ENCODE results near the gene SHANK2. TPM values are rescaled to one million over a fixed set of nuclear protein-coding genes. Genes with fewer than 3 reads are reported as not detected.

Gene SHANK2
- polyA plus RNA-seq (ENCODE audit: insufficient read length in 3 of 3) = 10 to 100 TPM; 25.9 to 28.8 (median 28.4) TPM

DNA sequence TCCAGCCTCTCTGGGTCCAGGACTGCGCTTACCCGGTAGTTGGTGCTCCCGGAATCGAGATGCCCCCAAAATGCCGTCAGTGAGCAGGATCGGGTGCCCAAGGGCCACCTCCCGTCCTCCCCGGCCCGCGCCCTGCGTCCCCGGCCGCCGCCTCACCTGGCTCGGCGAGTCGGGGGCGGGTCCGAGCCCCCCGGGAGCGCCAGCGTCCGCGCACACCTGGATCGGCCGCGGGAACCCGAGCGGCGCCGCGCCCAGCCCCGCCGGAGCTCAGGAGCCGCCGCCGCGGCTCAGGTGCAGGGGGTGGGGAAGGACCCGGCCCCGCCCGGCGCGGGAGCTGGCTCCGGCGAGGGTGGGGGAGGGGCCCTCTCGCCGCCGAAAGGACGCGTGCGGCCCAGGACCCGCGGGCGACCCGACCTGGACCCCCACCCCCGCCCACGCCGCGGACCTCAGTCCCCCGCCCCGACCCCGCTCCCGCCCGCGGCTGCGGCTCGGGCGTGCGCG lies at the start of gene SHANK2:
Gene SHANK2, minus strand, starts transcription at position 309 of the 501 bp plus-strand sequence. CDS start 105,251 bp downstream, outside the sequence.
- no peak for DNase-seq (ENCODE audit: low read depth in 3 of 3, low spot score in 2 of 3)

DNA sequence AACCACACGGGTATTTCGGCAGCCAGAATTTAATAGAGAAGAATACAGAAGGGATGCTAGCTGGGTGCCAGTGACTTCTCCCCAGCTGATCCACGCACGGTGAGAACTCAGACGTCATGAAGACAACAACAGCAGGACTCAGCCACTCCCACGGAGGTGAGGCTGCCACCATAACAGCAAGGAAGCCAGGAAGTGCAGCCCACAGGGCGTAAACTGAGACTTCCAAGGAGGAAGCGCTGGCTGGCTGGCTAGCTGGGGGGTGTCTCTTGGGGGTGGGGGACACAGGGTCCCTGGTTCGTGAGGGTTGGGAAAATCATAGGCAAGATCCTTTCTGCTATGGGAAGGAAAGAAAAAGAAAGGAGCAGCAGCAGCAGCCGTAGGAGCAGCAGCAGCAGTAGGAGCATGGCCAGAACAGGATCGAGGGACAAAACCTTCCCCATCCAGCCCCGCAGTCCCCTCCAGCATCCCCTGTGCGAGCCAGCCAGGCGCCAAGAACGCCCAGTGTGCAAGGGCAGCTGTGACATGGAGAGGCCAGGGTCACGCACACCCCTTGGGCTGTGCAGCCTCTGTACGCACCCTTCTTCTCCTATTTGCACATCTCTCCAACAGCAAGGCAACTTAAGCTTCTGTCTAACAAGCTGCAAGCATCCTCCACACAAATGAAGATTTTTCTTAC lies 49.6 kb upstream of the SHANK2 start:
- no peak for DNase-seq (ENCODE audit: low read depth in 3 of 3, low spot score in 2 of 3)

DNA sequence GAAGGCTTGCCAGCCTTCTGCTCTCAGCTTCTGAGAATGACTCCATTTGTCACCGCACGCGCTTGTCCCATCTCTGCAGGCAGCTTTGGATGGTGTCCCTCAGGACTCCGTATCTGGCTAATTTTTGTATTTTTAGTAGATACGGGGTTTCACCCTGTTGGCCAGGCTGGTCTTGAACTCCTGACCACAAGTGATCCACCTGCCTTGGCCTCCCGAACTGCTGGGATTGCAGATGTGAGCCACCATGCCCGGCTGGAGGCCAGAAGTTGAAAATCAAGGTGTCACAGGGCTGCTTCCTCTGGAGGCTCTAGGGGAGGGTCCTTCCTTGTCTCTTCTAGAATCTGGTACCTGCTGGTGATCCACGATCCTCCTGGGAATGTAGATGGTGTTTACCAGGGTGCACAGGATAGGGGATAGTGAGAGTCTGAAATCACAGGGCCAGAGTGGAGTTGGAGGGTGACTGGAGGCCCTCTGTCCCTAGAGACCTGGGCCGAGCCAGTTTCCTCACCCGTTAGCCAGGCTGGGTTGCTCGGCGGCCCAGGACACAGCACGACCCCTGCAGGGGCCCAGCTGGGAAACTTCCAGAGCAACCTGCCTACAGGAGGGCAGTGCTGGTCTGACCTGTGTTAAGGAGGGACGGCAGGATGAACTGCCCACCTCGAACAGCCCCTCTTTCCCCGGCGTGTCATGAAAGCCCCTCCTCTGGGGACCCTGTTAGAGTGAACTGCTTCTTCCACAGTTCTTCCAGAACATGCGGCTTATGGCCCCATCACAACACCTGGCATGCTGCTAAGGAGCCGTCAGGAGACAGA lies 48.9 kb upstream of the SHANK2 start:
- no peak for DNase-seq (ENCODE audit: low read depth in 3 of 3, low spot score in 2 of 3)

DNA sequence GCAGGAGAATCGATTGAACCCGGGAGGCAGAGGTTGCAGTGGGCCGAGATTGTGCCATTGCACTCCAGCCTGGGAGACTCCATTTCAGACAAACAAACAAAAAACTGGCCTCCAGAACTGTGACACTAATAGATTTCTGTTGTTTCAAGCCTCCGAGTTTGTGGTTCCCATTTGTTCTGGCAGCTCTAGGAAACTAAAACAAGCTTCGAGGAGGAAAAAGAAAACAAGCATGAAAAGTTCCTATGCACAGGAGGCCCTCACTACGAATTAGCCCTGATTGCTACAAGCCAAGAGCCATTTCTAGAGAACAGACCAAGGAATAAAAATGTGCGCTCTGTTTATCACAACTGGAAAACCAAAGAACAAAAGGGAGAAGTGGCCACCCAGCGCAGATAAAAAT lies 47.8 kb upstream of the SHANK2 start:
- DNase-seq (ENCODE audit: low read depth in 3 of 3, low spot score in 2 of 3) = no peak

DNA sequence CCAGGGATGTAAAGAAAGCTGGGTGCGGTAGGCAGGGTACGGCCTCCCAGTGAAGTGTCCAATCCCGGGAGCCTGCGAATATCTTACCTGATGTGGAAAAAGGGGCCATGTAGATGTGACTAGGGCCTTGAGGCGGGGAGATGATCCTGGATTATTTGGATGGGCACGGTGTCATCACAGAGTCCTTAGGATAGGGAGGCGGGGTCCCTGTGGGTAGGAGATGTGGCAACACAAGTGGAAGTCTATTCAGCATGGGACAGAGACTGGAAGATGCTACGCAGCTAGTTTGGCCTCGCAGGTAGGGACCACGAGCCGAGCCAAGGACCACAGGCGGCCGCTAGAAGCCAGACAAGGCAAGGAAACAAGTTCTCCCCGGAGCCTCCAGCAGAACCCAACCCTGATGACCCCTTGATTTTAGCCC lies 46.4 kb upstream of the SHANK2 start:
- DNase-seq (ENCODE audit: low read depth in 3 of 3, low spot score in 2 of 3) = no peak

DNA sequence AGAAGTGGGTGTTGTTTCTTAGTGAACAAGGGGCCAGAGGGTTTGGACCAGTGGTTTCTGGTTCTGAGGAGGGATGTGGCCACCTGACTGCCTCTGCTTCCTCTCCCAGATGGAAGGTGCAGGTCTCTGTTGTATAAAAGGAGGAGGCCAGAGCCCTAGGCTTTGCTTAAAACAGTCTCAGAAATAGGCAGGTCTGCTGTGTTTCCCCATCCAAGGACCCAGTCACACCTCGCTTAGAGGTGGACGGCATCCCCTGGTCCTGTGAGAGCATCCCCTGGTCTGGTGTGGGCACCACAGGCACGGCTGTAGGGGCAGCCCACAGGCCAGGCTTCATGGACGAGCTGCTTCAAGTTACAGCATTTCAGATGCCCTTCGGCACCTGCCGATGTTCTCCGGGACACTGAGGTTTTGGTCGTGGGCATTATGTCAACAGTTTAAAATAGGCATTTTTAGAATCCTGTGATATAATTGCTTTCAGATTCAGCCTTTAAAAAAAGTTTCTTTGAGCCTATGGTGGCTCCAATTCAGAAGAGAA lies 45.7 kb upstream of the SHANK2 start:
- DNase-seq (ENCODE audit: low read depth in 3 of 3, low spot score in 2 of 3) = no peak

DNA sequence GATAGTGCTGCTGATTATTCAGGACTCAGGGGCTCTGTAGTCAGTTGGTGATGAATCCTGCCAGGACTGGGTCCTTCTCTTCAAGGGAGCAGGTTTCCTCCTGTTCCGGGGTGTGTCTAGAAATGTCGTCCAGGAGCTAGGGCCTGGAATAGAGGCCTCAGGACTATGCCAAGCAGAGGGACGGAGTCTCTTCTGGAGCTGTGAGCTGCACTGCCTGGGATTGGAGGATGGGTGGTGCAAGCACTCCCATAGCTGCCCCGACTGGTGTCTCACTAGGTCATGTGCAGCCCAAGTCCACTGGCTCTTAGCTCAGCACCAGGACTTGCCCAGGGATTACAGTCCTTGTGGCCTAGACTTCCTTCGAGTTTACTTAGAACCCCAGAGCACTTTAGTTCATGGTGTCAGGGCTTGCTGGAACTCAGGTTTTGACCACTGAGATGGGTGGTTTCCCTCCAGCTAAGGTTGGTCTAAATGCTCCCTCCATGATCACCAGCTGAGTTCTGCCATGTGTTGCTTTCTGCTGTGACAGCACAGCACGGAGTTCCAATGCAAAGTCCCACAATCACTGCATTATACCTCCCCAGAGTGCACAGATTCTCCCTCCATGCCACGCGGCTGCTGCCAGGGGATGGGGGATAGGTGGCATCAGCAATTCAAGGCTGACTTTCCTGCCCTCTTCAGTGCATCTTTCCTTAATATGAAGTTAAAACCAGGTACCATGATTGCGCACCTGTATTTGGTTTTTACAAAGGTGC lies 42.6 kb upstream of the SHANK2 start:
- DNase-seq (ENCODE audit: low read depth in 3 of 3, low spot score in 2 of 3) = no peak

DNA sequence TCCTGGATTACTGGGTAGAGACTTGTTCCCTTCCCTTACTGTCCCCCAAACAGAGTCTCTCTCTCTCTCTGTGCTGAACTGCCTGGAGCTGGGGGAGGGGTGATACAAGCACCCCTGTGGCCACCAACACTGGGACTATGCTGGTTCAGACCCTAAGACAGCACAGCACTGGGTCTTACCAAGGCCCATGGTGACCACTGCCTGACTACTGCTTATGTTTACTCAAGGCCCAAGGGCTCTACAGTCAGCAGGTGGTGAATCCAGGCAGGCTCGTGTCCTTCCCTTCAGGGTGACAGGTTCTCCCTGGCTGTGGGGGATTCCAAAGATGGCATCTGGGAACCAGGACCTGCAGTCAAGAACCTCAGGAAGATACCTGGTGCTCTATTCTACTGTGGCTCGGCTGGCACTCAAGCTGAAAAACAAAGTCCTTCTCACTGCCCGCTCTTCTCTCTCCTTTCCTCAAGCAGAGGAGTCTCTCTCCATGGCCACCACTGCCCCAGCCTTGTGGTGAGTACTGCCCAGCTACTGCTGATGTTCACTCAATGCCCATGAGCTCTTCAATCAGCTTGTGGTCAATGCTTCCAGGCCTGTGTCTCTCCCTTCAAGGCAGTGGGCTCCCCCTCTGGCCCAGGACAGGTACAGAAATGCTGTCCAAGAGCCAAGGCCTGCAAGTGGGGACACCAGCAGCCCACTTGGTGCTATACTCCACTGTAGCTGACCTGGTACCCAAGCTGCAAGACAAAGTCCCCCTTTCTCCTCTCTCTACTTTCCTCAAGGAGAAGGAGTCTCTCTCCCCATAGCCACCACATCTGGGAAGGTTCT lies 41.8 kb upstream of the SHANK2 start:
- DNase-seq (ENCODE audit: low read depth in 3 of 3, low spot score in 2 of 3) = no peak

DNA sequence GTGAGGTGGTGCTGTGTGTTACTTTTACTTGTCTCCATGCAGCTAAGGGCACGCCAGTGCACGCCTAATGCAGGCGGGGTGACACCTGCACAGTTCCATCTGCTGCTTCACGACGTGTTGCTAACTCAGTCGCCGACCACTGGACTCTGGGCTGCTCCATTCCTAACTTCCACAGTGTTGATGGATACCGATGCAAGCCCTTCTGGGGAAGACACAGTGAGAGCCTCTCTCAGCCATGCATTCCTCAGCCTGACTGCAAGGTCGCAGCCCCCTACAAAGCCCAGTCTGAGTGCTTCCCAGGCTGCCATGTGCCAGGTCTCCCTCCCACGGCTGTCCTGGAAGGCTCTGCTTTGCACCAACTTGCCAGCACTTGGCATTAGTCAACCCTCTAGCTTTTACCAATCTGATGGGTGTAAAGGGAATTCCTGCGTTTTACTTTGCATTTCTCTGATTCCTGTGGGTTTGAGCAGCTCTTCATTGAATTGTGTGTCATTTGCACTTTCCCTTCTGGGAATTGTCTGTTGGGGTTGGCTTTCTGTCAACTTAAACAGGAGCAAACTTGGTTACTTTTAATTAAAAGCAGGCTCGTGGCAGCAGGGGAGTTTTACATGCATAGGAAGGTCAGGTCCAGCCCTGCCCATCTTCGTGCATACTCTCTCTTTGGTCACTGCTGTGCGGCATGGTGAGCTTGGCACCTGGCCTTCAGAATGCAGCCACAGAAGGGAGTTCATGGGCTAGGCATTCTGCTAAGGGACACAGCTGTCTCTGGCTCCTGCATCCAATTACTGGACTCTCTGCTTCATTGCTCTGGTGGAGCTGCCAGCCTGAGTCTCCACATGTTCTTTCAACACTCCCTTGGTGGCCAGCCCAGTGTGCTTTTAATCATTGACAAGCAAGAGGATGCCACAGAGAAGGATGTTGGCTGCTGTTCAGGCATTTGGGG lies 34.6 kb upstream of the SHANK2 start:
- no peak for DNase-seq (ENCODE audit: low read depth in 3 of 3, low spot score in 2 of 3)

DNA sequence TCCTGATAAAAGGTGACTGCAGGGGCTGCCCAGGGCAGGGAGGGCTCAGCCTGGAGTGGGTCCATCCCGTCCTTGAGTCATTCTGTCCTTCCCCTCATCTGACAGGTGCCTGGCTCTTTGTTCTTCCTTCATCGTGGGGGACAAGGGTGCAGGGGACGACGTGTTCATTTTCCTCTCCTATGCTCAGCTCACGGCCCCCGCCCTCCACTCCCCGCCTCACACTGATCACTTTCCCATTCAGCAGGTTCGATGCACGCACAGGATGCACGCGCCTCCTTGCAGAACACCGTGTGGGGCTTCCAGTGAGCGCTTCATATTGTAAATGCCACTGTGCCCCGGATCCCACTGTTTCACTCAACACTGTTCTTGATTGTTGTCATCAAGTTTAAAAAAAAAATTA lies 32.7 kb upstream of the SHANK2 start:
- DNase-seq (ENCODE audit: low read depth in 3 of 3, low spot score in 2 of 3) = no peak

DNA sequence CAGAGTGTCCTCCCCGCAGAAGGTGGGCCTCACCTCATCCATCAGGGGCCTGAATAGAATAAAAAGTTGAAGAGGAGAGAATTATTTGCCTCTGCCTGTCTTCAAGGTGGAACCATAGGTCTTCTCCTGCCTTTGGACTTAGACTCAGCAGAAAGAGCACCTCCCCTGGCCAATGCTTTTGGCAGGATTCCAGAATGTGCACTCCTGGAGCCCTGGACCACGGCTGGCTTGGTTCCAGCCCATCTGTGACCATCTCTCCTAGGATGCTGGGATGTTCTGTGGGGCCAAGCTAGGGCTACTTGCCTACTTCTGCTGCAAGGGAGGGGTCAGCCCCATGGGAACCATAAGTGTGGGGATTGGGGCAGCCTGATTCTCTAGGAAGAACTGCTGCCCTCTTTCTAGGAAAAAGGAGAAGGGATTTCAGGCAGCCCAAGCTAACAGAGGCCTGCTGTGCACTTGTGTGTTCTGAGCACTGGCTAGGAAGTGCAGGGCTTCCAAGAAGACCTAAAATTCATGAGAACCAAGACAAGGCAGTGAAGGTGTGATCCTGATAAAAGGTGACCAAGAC lies 32.2 kb upstream of the SHANK2 start:
- no peak for DNase-seq (ENCODE audit: low read depth in 3 of 3, low spot score in 2 of 3)

DNA sequence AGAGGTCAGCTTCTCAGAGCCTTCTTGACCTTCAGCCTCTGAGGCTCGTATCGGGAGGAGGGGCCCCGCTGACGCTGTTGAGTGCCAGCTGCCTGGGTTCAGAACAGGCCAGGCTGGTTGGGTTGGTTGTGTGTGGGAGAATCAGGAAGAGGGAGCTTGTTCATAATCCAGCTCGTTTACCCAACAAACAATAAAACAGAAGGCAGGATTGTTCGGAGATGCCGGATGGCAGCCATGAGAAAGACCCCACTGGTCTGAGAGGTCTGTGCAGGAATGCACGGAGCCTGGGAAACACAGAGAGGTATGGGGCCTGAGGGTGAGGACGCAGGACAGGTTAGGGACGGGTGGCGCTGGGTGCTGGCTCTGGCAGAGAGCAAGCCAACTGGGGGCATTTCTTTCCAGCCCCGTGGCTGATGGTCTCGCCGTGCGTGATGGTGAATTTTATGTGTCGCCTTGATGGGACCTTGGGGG lies 31.6 kb upstream of the SHANK2 start:
- DNase-seq (ENCODE audit: low read depth in 3 of 3, low spot score in 2 of 3) = no peak

DNA sequence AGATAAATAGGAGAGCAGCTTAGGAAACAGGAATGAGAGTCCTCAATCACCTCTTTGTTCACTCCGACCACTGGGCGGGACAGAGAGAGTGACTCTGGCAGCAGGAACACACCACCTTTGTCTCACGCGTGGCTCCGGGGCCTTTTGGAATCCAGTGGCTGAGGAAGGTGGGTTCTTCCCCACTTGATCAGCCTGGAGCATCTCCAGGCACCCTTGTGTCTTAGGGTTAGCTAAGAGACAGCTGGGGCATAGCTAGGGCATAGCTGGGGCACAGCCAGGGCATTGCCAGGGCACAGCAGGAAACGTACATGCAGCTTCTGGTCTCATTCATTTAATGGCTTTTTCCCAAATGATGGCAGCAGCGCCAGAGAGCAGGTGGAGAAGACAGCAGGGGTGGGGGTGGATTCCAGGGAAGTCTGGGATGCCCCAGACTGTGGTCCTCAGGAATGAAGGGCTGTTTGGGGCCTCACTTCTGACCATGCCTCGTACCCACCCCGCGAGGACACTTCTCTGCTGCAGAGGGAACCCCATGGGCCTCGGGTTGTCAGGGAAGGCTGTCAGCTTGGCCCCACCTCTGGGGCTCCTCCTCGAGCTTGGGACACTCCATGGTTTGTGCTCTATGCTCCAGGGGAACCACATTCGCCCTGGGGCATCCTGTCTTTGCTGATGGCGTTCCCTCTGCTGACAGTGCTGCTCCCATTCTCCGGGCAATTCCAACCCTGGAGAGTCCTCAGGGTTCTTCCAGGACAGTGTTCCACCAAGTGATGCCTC lies 30.4 kb upstream of the SHANK2 start:
- no peak for DNase-seq (ENCODE audit: low read depth in 3 of 3, low spot score in 2 of 3)

DNA sequence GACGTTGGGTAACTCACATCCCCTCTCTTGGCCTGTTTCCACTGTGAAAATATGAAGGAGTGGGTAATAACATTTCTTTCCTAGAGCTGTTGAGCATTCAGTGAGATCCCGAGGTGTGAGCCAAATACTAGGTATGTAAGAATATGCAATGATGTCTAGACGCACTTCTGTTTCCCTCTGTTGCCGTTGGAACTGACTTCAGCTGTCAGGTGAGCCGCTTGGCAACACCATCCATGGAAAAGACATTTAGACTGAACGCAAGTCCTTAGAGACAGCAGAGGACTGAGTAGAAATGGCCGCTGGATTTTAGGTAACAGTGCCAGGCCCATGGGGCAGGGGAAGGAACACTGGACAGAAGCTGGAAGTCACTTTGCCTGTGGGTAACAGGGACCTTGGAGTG lies 29.5 kb upstream of the SHANK2 start:
- no peak for DNase-seq (ENCODE audit: low read depth in 3 of 3, low spot score in 2 of 3)

DNA sequence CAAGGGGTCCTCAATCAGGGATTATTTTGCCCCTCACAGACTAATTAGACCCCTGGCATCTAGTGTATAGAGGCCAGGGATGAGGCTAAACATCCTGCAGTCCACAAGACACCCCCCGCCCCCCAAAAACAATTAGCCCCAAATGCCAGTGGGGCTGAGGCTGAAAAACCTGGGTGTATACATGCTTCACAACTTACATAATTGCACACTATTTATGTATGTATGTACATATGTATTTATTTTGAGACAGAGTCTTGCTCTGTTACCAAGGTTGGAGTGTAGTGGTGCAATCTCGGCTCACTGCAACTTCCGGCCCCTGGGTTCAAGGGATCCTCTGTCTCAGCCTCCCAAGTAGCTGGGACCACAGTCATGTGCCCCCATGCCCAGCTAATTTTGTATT lies 28.8 kb upstream of the SHANK2 start:
- DNase-seq (ENCODE audit: low read depth in 3 of 3, low spot score in 2 of 3) = no peak

DNA sequence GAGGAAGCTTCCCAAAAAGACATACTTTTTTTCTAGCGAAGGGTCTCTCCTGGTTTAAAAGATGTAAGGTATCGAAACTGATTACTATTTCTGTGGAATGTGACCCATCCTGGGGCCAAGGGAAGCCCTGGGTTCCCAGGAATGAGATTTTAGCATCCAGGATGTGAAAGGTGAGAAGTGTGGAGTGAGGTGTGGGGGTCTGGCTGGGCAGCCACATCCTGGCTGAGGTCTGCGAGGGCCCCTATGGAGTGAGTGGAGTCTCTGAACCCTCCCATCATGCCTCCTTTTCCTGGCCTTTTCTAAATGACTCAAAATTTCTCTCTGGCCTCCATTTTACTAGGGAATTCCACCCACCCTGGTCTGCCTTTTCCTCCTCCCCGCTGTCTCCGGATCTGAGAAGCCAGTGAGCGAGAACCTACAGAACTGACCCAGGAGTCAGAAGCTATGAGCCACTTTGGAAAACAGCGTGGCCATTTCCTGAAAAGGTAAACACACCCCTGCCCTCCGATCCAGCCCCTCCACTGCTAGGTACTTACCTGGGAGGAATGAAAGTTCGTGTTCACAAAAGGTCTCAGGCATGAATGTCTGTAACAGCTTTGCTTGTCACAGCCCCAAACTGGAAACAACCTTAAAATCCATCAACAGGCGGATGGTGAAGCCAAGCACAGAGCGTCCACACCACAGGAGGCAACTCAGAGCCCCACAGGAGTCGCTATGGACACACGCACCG lies 27.7 kb upstream of the SHANK2 start:
- no peak for DNase-seq (ENCODE audit: low read depth in 3 of 3, low spot score in 2 of 3)

DNA sequence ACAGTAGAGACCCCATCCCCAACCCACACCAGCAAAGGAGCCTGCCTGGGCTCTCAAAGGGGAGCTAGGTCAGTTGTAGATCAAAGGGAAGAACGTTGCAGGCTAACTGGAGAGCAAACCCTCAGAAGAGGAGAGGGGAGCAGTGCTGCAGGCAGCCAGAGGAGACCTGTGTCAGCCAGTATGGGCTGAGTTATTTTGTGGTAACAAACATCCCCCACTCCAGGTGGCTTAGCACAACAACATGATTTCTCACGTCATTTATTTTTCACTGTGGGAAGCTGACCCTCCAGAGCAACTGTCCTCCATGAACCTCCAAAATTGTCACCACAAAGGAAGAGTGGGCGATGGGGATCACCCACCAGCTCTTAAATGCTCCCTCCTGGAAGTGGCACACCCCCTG lies 19.8 kb upstream of the SHANK2 start:
- DNase-seq (ENCODE audit: low read depth in 3 of 3, low spot score in 2 of 3) = no peak

Data from right renal cortex interstitium (tissue), 3 donors.